ENCODE results near the gene STAB1. TPM values are rescaled to one million over a fixed set of nuclear protein-coding genes. Genes with fewer than 3 reads are reported as not detected.

The STAB1 gene
- total and polyA plus RNA-seq, 2 experiments from 2014 or later: 3.0 to 4.6 TPM

DNA sequence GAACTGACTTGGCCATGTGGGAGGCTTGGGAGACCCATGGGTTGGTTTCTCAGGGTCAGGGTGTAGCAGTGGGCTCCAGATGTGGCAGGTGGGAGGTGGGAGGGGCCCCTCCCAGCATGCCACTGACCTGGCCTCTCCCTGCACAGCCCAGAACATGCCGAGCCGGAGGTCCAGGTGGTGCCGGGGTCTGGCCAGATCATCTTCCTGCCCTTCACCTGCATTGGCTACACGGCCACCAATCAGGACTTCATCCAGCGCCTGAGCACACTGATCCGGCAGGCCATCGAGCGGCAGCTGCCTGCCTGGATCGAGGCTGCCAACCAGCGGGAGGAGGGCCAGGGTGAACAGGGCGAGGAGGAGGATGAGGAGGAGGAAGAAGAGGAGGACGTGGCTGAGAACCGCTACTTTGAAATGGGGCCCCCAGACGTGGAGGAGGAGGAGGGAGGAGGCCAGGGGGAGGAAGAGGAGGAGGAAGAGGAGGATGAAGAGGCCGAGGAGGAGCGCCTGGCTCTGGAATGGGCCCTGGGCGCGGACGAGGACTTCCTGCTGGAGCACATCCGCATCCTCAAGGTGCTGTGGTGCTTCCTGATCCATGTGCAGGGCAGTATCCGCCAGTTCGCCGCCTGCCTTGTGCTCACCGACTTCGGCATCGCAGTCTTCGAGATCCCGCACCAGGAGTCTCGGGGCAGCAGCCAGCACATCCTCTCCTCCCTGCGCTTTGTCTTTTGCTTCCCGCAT is 7.9 kb upstream of the STAB1 start:
- H3K4me3 ChIP-seq: no peak overlapping the region
- peaks cover 20% of the 10 kb centered on the region for H3K4me1 ChIP-seq (ENCODE audit: insufficient read depth)
- no peak overlapping the region for H3K4me2 ChIP-seq
- TF ChIP-seq, protein P1, sequence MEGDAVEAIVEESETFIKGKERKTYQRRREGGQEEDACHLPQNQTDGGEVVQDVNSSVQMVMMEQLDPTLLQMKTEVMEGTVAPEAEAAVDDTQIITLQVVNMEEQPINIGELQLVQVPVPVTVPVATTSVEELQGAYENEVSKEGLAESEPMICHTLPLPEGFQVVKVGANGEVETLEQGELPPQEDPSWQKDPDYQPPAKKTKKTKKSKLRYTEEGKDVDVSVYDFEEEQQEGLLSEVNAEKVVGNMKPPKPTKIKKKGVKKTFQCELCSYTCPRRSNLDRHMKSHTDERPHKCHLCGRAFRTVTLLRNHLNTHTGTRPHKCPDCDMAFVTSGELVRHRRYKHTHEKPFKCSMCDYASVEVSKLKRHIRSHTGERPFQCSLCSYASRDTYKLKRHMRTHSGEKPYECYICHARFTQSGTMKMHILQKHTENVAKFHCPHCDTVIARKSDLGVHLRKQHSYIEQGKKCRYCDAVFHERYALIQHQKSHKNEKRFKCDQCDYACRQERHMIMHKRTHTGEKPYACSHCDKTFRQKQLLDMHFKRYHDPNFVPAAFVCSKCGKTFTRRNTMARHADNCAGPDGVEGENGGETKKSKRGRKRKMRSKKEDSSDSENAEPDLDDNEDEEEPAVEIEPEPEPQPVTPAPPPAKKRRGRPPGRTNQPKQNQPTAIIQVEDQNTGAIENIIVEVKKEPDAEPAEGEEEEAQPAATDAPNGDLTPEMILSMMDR (IDR thresholded peaks at IDR 0.05; ENCODE audit: poor library complexity): no peak
- TF ChIP-seq EZH2 (IDR thresholded peaks at IDR 0.05; ENCODE audit: borderline replicate concordance): no peak
- no peak for TF ChIP-seq EZH2phosphoT487 (IDR thresholded peaks at IDR 0.05; ENCODE audit: low read depth, severe bottlenecking, unreplicated experiment)
- no peaks in the 10 kb centered on the region for H3K27me3 ChIP-seq
- no peak overlapping the region for H3K27ac ChIP-seq
- H3K79me2 ChIP-seq: no peaks in the 10 kb centered on the region
- 98% methylated on average over 28 of the region's 31 CpGs for WGBS (ENCODE audit: low lambda C conversion rate, missing lambda C conversion rate)
- H3K9me3 ChIP-seq (ENCODE audit: low read depth): no peaks in the 10 kb centered on the region
- H2AFZ ChIP-seq: no peak overlapping the region
- no peaks in the 10 kb centered on the region for H4K20me1 ChIP-seq (ENCODE audit: insufficient read depth, poor library complexity, severe bottlenecking)
- no peak for DNase-seq (ENCODE audit: low spot score)
- no peaks in the 10 kb centered on the region for H3K36me3 ChIP-seq (replicated peaks; ENCODE audit: insufficient read depth, low read depth)
- H3K9me2 ChIP-seq (replicated peaks; ENCODE audit: insufficient read depth): no peaks in the 10 kb centered on the region

GRCh38 chr3:52487788-52488691 is 7.1 kb upstream of the STAB1 start:
- Histone ChIP-seq H3K9me2 (replicated peaks; ENCODE audit: insufficient read depth) (no peaks in the 10 kb centered on the region), H2AFZ (no peak overlapping the region), H3K27me3 (no peaks in the 10 kb centered on the region), H3K9me3 (ENCODE audit: low read depth) (no peaks in the 10 kb centered on the region), H3K4me3 (no peak overlapping the region), H3K27ac (no peak overlapping the region), H4K20me1 (ENCODE audit: insufficient read depth, poor library complexity, severe bottlenecking) (no peaks in the 10 kb centered on the region), H3K36me3 (replicated peaks; ENCODE audit: insufficient read depth, low read depth) (no peaks in the 10 kb centered on the region), H3K4me2 (no peak overlapping the region), H3K79me2 (no peaks in the 10 kb centered on the region), H3K4me1 (ENCODE audit: insufficient read depth) (peaks cover 18% of the 10 kb centered on the region)
- 96% methylated on average over 54 of the region's 59 CpGs for WGBS (ENCODE audit: low lambda C conversion rate, missing lambda C conversion rate)
- DNase-seq (ENCODE audit: low spot score): no peak
- TF ChIP-seq EZH2phosphoT487 (IDR thresholded peaks at IDR 0.05; ENCODE audit: low read depth, severe bottlenecking, unreplicated experiment) (no peak), EZH2 (IDR thresholded peaks at IDR 0.05; ENCODE audit: borderline replicate concordance) (no peak)
- TF ChIP-seq, protein P1 (IDR thresholded peaks at IDR 0.05; ENCODE audit: poor library complexity): no peak

GRCh38 chr3:52488746-52489145 is 6.4 kb upstream of the STAB1 start:
- no peaks in the 10 kb centered on the region for H3K27me3 ChIP-seq
- no peaks in the 10 kb centered on the region for H3K9me2 ChIP-seq (replicated peaks; ENCODE audit: insufficient read depth)
- 94% methylated on average over 3 of the region's 3 CpGs for WGBS (ENCODE audit: low lambda C conversion rate, missing lambda C conversion rate)
- H2AFZ ChIP-seq: no peak overlapping the region
- no peaks in the 10 kb centered on the region for H3K79me2 ChIP-seq
- no peak for DNase-seq (ENCODE audit: low spot score)
- H4K20me1 ChIP-seq (ENCODE audit: insufficient read depth, poor library complexity, severe bottlenecking): no peaks in the 10 kb centered on the region
- no peak overlapping the region for H3K4me2 ChIP-seq
- H3K9me3 ChIP-seq (ENCODE audit: low read depth): no peaks in the 10 kb centered on the region
- H3K4me3 ChIP-seq: no peak overlapping the region
- no peaks in the 10 kb centered on the region for H3K36me3 ChIP-seq (replicated peaks; ENCODE audit: insufficient read depth, low read depth)
- no peak for TF ChIP-seq EZH2phosphoT487 (IDR thresholded peaks at IDR 0.05; ENCODE audit: low read depth, severe bottlenecking, unreplicated experiment)
- TF ChIP-seq, protein P1 (IDR thresholded peaks at IDR 0.05; ENCODE audit: poor library complexity): no peak
- TF ChIP-seq EZH2 (IDR thresholded peaks at IDR 0.05; ENCODE audit: borderline replicate concordance): no peak
- H3K27ac ChIP-seq: no peak overlapping the region
- H3K4me1 ChIP-seq (ENCODE audit: insufficient read depth): peaks cover 11% of the 10 kb centered on the region
